Endodermal cell (in vitro differentiated cells): Measurements from ENCODE around the gene LSP1. TPM values are rescaled to one million over a fixed set of nuclear protein-coding genes. Genes with fewer than 3 reads are reported as not detected.

Source experiments
- DNase-seq: peaks from one replicate; pipeline ENCODE4 v3.0.0-alpha.2; 2017
- H3K27ac ChIP-seq: 2 replicates; pipeline ENCODE4 v1.5.1; 2013; ENCODE audit warnings: mild to moderate bottlenecking, low read depth, low read length, moderate library complexity
- H3K27me3 ChIP-seq: 2 replicates; pipeline ENCODE4 v1.6.1; 2013; ENCODE audit warnings: mild to moderate bottlenecking, low read length, moderate library complexity; ENCODE audit not compliant: insufficient read depth, control insufficient read depth, poor library complexity, severe bottlenecking
- H3K36me3 ChIP-seq: 2 replicates; pipeline ENCODE4 v1.7.0; 2013; ENCODE audit warnings: mild to moderate bottlenecking, low read length, moderate library complexity; ENCODE audit not compliant: control insufficient read depth, insufficient read depth
- H3K4me1 ChIP-seq: one replicate; pipeline ENCODE4 v1.7.0; 2013; ENCODE audit warnings: low read length; ENCODE audit not compliant: control insufficient read depth, insufficient read depth
- H3K4me3 ChIP-seq: 2 replicates; pipeline ENCODE4 v1.5.1; 2013; ENCODE audit warnings: mild to moderate bottlenecking, low read length, moderate library complexity
- H3K9ac ChIP-seq: 2 replicates; pipeline ENCODE4 v1.6.1; 2013; ENCODE audit warnings: mild to moderate bottlenecking, low read length, moderate library complexity; ENCODE audit not compliant: poor library complexity, severe bottlenecking; ENCODE audit errors: extremely low read depth
- H3K9me3 ChIP-seq: 2 replicates; pipeline ENCODE4 v1.6.1; 2013; ENCODE audit warnings: mild to moderate bottlenecking, low read length, moderate library complexity; ENCODE audit not compliant: control insufficient read depth
- H3K27ac Mint-ChIP-seq: 2 replicates; pipeline ENCODE4 v1.8.0; 2020; ENCODE audit warnings: mixed read lengths
- H3K27me3 Mint-ChIP-seq: 2 replicates; pipeline ENCODE4 v1.8.0; 2021; ENCODE audit warnings: mild to moderate bottlenecking, mixed read lengths; ENCODE audit not compliant: insufficient read depth
- H3K36me3 Mint-ChIP-seq: 2 replicates; pipeline ENCODE4 v1.8.0; 2020; ENCODE audit warnings: low read depth, mixed read lengths
- H3K4me1 Mint-ChIP-seq: 2 replicates; pipeline ENCODE4 v1.8.0; 2020; ENCODE audit warnings: mixed read lengths
- H3K4me3 Mint-ChIP-seq: 2 replicates; pipeline ENCODE4 v1.8.0; 2020; ENCODE audit warnings: mild to moderate bottlenecking, moderate library complexity, mixed read lengths
- H3K9me3 Mint-ChIP-seq: 2 replicates; pipeline ENCODE4 v1.8.0; 2020; ENCODE audit warnings: mild to moderate bottlenecking, mixed read lengths
- WGBS, 2 experiments: methylation state at CpG; one replicate each; pipeline versions ENCODE4 v1.1.5 to v1.1.7; 2013; ENCODE audit warnings: missing lambda C conversion rate in 2 of 2, mixed read lengths in 1 of 2; ENCODE audit not compliant: insufficient coverage in 1 of 2, insufficient read length in 1 of 2; 5-methylcytosine and 5-hydroxymethylcytosine counted together
- total RNA-seq, 2 donors: library from RNA; stranded (reverse); fragmentation: NEBNext Ultra II Directional in 1 of 2; extraction: Animal tissue kit (Norgen Biotek cat#: 25700) in 1 of 2; gene quantifications; 2 replicates in 1 of 2; 3 replicates in 1 of 2; pipeline ENCODE4 v1.2.1, GENCODE V29; 2021
- TF ChIP-seq, protein P1 (sequence below): fragments of 200-600 bp; sonication (generic); conservative IDR thresholded peaks from 2 replicates; pipeline ENCODE4 v1.5.0; 2021; ENCODE audit warnings: antibody characterized with exemption, mild to moderate bottlenecking

The LSP1 gene
- total RNA-seq, 2 donors from 2014 or later: not detected

DNA sequence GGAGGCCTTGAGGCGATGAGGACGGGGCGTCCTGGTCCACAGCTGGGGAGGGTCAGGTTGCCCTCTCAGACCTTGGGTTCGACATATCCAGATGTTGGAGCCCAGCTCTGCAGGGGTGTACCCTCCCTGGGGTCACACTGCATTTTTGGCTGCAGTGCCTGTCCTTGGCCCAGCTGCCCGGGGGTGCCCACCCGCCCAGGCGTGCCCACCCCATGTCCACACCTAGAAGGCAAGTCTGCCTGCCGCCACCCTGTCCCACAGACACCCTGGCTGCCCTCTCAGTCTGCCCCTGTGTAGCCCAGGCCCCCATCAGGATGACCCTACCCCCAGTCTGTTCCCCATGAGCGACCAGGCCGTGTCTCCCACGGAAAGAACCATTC is 3.0 kb downstream of the LSP1 start:
- Mint-ChIP-seq H3K27ac (no peak overlapping the region), H3K4me1 (no peaks in the 10 kb centered on the region), H3K9me3 (no peaks in the 10 kb centered on the region), H3K27me3 (no peaks in the 10 kb centered on the region), H3K36me3 (no peaks in the 10 kb centered on the region), H3K4me3 (no peak overlapping the region)
- 92 to 97% methylated on average over 7 to 11 of the region's 11 CpGs for WGBS, 2 experiments
- no peak overlapping the region for H3K9ac ChIP-seq
- no peak overlapping the region for H3K27ac ChIP-seq
- H3K27me3 ChIP-seq: no peaks in the 10 kb centered on the region
- H3K4me1 ChIP-seq: no peaks in the 10 kb centered on the region
- no peak overlapping the region for H3K4me3 ChIP-seq
- H3K9me3 ChIP-seq: no peaks in the 10 kb centered on the region
- H3K36me3 ChIP-seq: no peaks in the 10 kb centered on the region
- TF ChIP-seq, protein P1, sequence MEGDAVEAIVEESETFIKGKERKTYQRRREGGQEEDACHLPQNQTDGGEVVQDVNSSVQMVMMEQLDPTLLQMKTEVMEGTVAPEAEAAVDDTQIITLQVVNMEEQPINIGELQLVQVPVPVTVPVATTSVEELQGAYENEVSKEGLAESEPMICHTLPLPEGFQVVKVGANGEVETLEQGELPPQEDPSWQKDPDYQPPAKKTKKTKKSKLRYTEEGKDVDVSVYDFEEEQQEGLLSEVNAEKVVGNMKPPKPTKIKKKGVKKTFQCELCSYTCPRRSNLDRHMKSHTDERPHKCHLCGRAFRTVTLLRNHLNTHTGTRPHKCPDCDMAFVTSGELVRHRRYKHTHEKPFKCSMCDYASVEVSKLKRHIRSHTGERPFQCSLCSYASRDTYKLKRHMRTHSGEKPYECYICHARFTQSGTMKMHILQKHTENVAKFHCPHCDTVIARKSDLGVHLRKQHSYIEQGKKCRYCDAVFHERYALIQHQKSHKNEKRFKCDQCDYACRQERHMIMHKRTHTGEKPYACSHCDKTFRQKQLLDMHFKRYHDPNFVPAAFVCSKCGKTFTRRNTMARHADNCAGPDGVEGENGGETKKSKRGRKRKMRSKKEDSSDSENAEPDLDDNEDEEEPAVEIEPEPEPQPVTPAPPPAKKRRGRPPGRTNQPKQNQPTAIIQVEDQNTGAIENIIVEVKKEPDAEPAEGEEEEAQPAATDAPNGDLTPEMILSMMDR: no peak
- DNase-seq: no peak

DNA sequence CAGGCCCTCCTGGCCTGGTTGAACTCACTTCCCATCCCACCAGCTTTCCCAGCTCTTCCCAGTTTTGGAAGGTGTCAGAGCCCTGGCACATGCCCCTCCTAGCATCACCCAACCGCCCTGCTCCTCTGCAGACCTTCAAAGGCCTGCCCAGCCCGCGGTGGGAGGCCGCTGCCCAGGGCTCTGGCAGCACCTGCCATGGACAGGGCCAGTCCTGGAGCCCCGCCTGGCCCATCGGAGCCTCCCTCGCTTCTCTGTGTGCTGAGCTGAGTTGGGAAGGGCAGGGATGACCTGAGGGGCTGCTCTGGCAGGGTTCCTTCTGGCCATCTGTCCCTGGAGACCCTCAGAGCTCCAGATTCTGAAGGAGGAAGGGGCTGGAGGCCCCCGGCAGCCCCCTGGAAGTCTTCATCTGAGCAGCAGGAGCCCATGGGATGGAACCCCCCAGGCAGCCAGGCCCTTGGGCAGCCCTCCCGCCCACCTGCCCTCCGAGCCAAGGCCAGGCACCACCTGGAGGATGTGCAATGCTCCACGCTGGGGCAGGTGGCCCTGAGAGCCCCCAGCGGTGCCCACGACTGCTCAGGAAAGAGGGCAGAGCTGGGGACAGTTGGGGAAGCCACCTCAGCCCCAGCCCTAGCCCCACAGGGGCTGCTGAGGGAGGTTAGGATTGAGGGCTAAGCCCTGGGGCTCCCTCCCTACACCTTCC is 3.6 kb downstream of the LSP1 start:
- Mint-ChIP-seq H3K27ac (no peak overlapping the region), H3K4me1 (no peaks in the 10 kb centered on the region)

DNA sequence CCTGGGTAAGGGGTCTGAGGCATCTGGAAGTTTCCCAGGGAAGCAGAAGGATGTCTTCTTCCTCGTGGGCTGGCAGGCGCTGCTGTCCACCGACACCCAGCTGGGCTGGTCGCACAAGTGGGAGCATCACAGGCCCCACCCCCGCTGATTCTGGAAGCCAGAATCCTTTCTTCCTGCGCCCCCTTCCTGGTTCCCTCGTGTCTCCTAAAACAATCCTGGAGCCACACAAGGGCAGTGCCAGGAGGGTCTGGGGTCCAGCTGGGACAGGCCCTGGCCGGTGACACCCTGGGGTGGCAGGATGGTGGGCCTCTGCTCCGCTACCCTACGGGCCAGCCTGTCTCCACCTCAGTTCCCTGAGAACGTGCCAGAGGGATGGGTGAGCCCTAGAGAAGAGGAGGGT is 4.2 kb downstream of the LSP1 start:
- Mint-ChIP-seq H3K27me3 (no peaks in the 10 kb centered on the region), H3K9me3 (no peaks in the 10 kb centered on the region), H3K4me3 (no peak overlapping the region), H3K4me1 (no peaks in the 10 kb centered on the region), H3K27ac (no peak overlapping the region), H3K36me3 (no peaks in the 10 kb centered on the region)
- no peak overlapping the region for H3K9ac ChIP-seq
- TF ChIP-seq, protein P1: no peak
- no peak for DNase-seq
- no peak overlapping the region for H3K27ac ChIP-seq
- 89% methylated on average over 4 to 11 of the region's 11 CpGs for WGBS, 2 experiments
- H3K36me3 ChIP-seq: no peaks in the 10 kb centered on the region
- H3K4me1 ChIP-seq: no peaks in the 10 kb centered on the region
- no peaks in the 10 kb centered on the region for H3K9me3 ChIP-seq
- H3K27me3 ChIP-seq: no peaks in the 10 kb centered on the region
- no peak overlapping the region for H3K4me3 ChIP-seq

More for the DNA sequence above, 3.6 kb downstream of the LSP1 start:
- Mint-ChIP-seq H3K9me3 (no peaks in the 10 kb centered on the region), H3K27me3 (no peaks in the 10 kb centered on the region), H3K36me3 (no peaks in the 10 kb centered on the region), H3K4me3 (no peak overlapping the region)
- Histone ChIP-seq H3K9me3 (no peaks in the 10 kb centered on the region), H3K27ac (no peak overlapping the region), H3K4me3 (no peak overlapping the region), H3K9ac (no peak overlapping the region), H3K27me3 (no peaks in the 10 kb centered on the region), H3K36me3 (no peaks in the 10 kb centered on the region), H3K4me1 (no peaks in the 10 kb centered on the region)
- TF ChIP-seq, protein P1: no peak
- 83 to 91% methylated on average over 1 to 13 of the region's 13 CpGs for WGBS, 2 experiments
- no peak for DNase-seq
